ENCODE results near the gene EEF1G. TPM values are rescaled to one million over a fixed set of nuclear protein-coding genes. Genes with fewer than 3 reads are reported as not detected.

The EEF1G gene
- total and polyA plus RNA-seq, 11 donors: 549 to 1,190 (median 929) TPM

DNA sequence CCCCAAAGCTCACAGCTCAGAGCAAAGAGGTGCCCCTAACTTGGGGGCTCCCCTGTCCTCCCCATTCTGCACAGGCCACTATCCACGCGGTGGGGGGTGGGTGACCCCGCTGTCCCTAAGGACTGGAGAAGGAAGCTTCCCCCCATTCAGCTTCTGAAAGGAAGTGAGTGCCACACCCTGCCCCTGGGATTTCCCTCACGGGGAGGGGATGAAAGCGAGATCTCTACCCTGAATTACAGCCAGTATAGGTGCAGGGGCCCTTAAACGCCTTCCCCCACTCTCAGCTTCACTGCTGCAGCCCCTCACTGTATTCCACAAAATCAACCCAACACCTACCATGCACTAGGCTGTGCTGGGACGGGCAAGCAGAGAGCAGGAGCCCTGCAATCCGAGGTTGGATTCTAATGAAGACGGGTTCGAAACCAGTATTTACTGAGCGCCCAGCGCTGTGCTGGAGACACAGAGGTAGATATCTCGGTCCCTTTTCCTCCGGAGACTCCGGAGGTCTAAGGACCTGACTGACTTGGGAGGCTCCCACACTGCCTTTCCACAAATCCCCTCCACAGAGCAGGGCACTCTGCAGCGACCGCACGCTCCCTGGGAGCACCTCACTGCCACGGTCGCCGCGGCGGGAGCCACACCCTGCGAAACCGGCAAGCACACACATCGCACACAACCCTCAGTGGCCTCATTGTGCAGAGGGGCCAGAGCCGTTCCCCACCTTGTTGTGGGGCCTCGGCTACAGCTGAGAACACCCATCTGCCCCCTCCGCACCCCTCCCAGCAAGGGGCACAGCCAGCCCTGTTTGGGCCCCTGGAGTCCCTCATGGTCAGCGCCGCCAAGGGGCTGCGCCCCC lies 28.9 kb downstream of the EEF1G start:
- H3K4me3 ChIP-seq: peak overlapping the region; percentile 71 to 100 (median 98)
- peak in 4 of 5 donors; percentile 55 to 77 (median 66) for DNase-seq
- no peak for TF ChIP-seq POLR2A (IDR thresholded peaks at IDR 0.05)
- TF ChIP-seq, protein P1, sequence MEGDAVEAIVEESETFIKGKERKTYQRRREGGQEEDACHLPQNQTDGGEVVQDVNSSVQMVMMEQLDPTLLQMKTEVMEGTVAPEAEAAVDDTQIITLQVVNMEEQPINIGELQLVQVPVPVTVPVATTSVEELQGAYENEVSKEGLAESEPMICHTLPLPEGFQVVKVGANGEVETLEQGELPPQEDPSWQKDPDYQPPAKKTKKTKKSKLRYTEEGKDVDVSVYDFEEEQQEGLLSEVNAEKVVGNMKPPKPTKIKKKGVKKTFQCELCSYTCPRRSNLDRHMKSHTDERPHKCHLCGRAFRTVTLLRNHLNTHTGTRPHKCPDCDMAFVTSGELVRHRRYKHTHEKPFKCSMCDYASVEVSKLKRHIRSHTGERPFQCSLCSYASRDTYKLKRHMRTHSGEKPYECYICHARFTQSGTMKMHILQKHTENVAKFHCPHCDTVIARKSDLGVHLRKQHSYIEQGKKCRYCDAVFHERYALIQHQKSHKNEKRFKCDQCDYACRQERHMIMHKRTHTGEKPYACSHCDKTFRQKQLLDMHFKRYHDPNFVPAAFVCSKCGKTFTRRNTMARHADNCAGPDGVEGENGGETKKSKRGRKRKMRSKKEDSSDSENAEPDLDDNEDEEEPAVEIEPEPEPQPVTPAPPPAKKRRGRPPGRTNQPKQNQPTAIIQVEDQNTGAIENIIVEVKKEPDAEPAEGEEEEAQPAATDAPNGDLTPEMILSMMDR (IDR thresholded peaks at IDR 0.05): no peak
- peaks cover 30 to 83% (median 68%) of the 10 kb centered on the region in 12 donors for H3K4me1 ChIP-seq
- 1 to 3% (median 1%) methylated on average over 32 of the region's 32 CpGs for WGBS, 4 donors
- H3K9me3 ChIP-seq: no peaks in the 10 kb centered on the region
- peak overlapping the region; percentile 94 to 100 (median 99) for H3K27ac ChIP-seq
- no peaks in the 10 kb centered on the region for H3K27me3 ChIP-seq
- H3K36me3 ChIP-seq: no peaks in the 10 kb centered on the region
- intact Hi-C loops (cut with DNase I): loop anchor here (5.0 to 10.0 kb wide), 8 partner anchors 38 to 153 kb away; no protein-coding TSS in a partner anchor
- ATAC-seq: no peak

- no peaks in the 10 kb centered on the region for H3K27me3 ChIP-seq
- peaks cover 0 to 2% (median 0%) of the 10 kb centered on the region in 9 donors for H3K36me3 ChIP-seq
- ATAC-seq: no peak
- 6 to 19% (median 12%) methylated on average over 17 to 22 of the region's 22 CpGs for whole genome bisulfite sequencing, 4 donors
- peak in 1 of 5 donors; percentile 47 for DNase-seq
- H3K4me3 ChIP-seq: peak overlapping the region; percentile 71 to 100 (median 98)
- peak overlapping the region; percentile 94 to 100 (median 99) for H3K27ac ChIP-seq
- H3K4me1 ChIP-seq: peaks cover 36 to 84% (median 69%) of the 10 kb centered on the region in 12 donors
- H3K9me3 ChIP-seq: no peaks in the 10 kb centered on the region
- intact Hi-C loops (cut with DNase I): loop anchor here (1.0 to 10.0 kb wide), 12 partner anchors 17 to 152 kb away; no protein-coding TSS in a partner anchor
- no peak for TF ChIP-seq POLR2A (IDR thresholded peaks at IDR 0.05)
- TF ChIP-seq, protein P1 (IDR thresholded peaks at IDR 0.05): no peak
Observed at GRCh38 chr11:62543680-62544444, 29.8 kb downstream of the EEF1G start.

- no peaks in the 10 kb centered on the region for H3K9me3 ChIP-seq
- no peaks in the 10 kb centered on the region for H3K27me3 ChIP-seq
- peaks cover 42 to 84% (median 69%) of the 10 kb centered on the region in 12 donors for H3K4me1 ChIP-seq
- ATAC-seq: peak; percentile 32 to 61 (median 46)
- DNase-seq: peak; percentile 86 to 93 (median 89)
- H3K4me3 ChIP-seq: peak overlapping the region; percentile 71 to 100 (median 98)
- TF ChIP-seq POLR2A (IDR thresholded peaks at IDR 0.05): no peak
- TF ChIP-seq, protein P1 (IDR thresholded peaks at IDR 0.05): peak; percentile 97 to 100 (median 99)
- WGBS, 4 donors: 1 to 5% (median 2%) methylated on average over 15 to 30 of the region's 30 CpGs
- peak overlapping the region; percentile 94 to 100 (median 99) for H3K27ac ChIP-seq
- H3K36me3 ChIP-seq: peaks cover 0 to 7% (median 0%) of the 10 kb centered on the region in 9 donors
- intact Hi-C loops (cut with DNase I): loop anchor here (1.0 to 10.0 kb wide), 13 partner anchors 18 to 151 kb away; no protein-coding TSS in a partner anchor
Observed at GRCh38 chr11:62542750-62543567, 30.7 kb downstream of the EEF1G start.
